Vagina (tissue), 2 donors: ENCODE results near the gene GSC2. TPM values are rescaled to one million over a fixed set of nuclear protein-coding genes. Genes with fewer than 3 reads are reported as not detected.
A peak's percentile ranks its signal among the peaks of the same experiment; 100 is the strongest.

Experiments
- DNase-seq, 2 donors: peaks; one replicate each; pipeline ENCODE4 v3.0.0-alpha.2; 2017; ENCODE audit errors: extremely low spot score in 2 of 2
- H3K27ac ChIP-seq: fragments of 200-600 bp; sonication (generic); one replicate; pipeline ENCODE4 v1.5.1; 2019
- H3K27me3 ChIP-seq: fragments of 200-600 bp; sonication (generic); one replicate; pipeline ENCODE4 v1.5.1; 2019
- H3K36me3 ChIP-seq, 2 donors: fragments of 200-600 bp; sonication (generic); one replicate each; pipeline ENCODE4 v1.5.1; 2017 to 2019
- H3K4me1 ChIP-seq: fragments of 200-600 bp; sonication (generic); one replicate; pipeline ENCODE4 v1.5.1; 2019
- H3K4me3 ChIP-seq, 2 donors: fragments of 200-600 bp; sonication (generic); 1 replicate in 1 of 2; 2 replicates in 1 of 2; pipeline ENCODE4 v1.5.1; 2016 to 2019
- H3K9me3 ChIP-seq: fragments of 200-600 bp; sonication (generic); one replicate; pipeline ENCODE4 v1.5.1; 2019
- POLR2A ChIP-seq, 2 donors: fragments of 450-650 bp; IDR thresholded peaks; one replicate each; pipeline ENCODE4 v1.6.1; 2017; ENCODE audit warnings: antibody characterized with exemption in 2 of 2, mild to moderate bottlenecking in 2 of 2, moderate library complexity in 2 of 2
- POLR2AphosphoS5 ChIP-seq, 2 donors: sonication (generic); formaldehyde crosslinking; IDR thresholded peaks; one replicate each; pipeline ENCODE4 v1.9.0; 2017; ENCODE audit warnings: antibody characterized with exemption in 2 of 2, mild to moderate bottlenecking in 2 of 2, low read depth in 1 of 2; ENCODE audit not compliant: insufficient read depth in 1 of 2
- intact Hi-C: fragments of 100-400 bp; cut with DNase I; formaldehyde crosslinking; loops from one replicate; pipeline ENCODE4 v1.15.1; 2023
- total RNA-seq: library from RNA; depleted of rRNA; stranded (reverse); fragments of >200 nt; gene quantifications from one replicate; pipeline ENCODE4 v1.2.3, GENCODE V29; 2016
- TF ChIP-seq, protein P1 (sequence below), 3 experiments: fragments of 450-650 bp in 2 of 3; fragments of 200-600 bp in 1 of 3; sonication (generic) in 1 of 3; IDR thresholded peaks; one replicate each; pipeline ENCODE4 v1.5.1; 2017 to 2019; ENCODE audit warnings: antibody characterized with exemption in 3 of 3, mild to moderate bottlenecking in 2 of 3, moderate library complexity in 2 of 3

GSC2 gene
- total RNA-seq, 1 donor from 2014 or later = not detected

DNA sequence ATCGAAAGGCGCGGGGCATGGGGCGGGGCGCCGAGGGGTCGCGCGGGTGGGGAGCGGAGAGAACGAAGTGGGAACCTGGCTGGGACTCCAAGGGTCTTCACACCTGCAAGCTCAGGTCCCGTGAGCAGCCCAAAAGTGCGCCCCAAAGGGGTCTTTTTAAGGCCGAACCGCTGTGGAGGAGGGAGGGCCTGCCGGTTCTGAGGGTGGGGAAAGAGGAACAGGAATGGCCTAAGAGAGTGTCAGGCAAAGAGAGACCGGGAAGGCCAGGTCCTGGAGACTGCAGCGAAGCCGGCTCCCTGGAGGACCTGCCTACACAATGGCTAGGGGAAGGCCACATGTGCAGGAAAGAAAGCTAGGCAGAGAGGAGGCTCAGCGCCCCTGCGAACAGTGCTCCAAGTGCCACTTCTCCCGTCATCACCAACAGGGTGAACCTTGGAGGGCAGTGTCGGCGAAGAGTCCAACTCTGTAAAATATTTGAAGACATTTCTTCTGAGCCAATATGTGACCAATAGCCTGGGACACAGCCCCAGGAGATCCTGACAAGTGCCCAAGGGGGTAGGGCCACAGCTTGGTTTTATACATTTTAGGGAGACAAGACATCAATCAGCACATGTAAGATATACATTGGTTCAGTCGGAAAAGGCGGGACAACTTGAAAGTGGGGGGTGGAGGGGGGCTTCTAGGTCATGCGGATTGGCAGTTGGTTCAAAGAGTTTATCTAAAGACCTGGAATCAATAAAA, 27.2 kb downstream of the GSC2 start:
- Histone ChIP-seq H3K27ac (peak overlapping the region; percentile 61), H3K4me1 (peaks cover 56% of the 10 kb centered on the region), H3K9me3 (no peaks in the 10 kb centered on the region), H3K27me3 (no peaks in the 10 kb centered on the region), H3K4me3 (peak overlapping the region; percentile 99 to 100), H3K36me3 (no peaks in the 10 kb centered on the region)
- intact Hi-C loops = no loop called here
- DNase-seq = peak in 1 of 2 donors; percentile 97
- TF ChIP-seq POLR2A (IDR thresholded peaks at IDR 0.05) = no peak
- no peak for TF ChIP-seq POLR2AphosphoS5 (IDR thresholded peaks at IDR 0.05; ENCODE audit: insufficient read depth in 1 of 2, low read depth in 1 of 2)
- TF ChIP-seq, protein P1, sequence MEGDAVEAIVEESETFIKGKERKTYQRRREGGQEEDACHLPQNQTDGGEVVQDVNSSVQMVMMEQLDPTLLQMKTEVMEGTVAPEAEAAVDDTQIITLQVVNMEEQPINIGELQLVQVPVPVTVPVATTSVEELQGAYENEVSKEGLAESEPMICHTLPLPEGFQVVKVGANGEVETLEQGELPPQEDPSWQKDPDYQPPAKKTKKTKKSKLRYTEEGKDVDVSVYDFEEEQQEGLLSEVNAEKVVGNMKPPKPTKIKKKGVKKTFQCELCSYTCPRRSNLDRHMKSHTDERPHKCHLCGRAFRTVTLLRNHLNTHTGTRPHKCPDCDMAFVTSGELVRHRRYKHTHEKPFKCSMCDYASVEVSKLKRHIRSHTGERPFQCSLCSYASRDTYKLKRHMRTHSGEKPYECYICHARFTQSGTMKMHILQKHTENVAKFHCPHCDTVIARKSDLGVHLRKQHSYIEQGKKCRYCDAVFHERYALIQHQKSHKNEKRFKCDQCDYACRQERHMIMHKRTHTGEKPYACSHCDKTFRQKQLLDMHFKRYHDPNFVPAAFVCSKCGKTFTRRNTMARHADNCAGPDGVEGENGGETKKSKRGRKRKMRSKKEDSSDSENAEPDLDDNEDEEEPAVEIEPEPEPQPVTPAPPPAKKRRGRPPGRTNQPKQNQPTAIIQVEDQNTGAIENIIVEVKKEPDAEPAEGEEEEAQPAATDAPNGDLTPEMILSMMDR (IDR thresholded peaks at IDR 0.05) = no peak

DNA sequence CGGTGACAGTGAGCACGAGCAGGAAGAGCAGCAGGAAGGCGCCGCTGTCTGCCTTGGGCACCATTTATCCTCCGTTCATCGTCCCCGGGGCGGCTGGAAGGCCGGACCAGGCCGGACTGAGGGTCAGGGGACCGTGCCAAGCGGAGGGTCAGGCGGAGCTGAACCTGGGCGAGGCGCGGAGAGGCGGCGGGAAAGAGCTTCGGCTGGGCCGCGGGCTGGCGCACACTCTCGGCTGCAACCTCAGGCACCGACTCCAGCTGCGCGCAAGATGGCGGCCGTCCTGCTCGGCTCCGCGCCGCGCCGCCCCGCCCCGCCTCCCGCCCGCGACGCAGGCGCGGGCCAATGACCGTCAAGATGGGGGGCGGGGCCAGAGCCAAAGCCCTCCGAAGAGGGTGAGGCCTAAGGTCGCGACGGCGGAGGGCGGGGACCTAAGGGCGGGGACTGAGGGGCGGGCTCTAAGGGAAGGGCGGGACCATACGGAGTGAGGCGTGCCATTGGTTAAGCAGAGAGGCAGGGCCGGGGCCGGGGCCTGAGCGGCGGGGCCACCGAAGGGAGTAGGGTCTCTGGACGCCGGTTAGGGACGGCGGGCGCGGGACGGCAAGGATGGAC, 27.8 kb downstream of the GSC2 start, which contains the start of gene DGCR2:
TSS of gene DGCR2 (minus strand) at position 270 of the 609 bp plus-strand sequence. CDS start at position 64, 206 bp downstream.
- peaks cover 58% of the 10 kb centered on the region for H3K4me1 ChIP-seq
- no peak for DNase-seq
- intact Hi-C loops = no loop called here

DNA sequence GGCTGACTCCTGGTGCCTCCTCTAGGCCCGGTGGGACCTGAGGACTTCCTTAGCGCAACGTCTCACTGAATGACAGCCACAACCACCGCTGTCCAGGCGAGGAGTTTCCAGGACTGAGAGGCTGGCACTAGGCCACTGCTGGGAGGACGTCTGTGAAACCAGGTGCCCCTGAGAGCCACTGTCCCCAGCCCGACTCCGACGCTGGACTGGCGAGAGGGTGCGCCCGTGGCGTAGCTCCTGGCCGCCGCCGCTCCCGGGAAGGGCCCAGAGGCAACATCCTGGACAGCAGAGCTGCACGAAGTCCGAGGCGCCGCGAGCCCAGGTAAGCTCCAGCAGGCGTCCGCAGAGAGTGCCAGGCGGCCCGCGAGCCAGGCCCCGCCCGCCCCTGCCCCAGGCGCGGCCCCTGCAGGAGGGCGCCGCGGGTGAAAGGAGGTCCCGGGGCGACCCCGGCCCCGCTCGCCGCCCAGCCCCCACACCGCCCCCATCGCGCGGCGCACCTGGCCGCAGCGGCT, 28.4 kb downstream of the GSC2 start:
- H3K4me3 ChIP-seq = peak overlapping the region; percentile 99 to 100
- H3K27me3 ChIP-seq = no peaks in the 10 kb centered on the region
- no peaks in the 10 kb centered on the region for H3K36me3 ChIP-seq
- no peaks in the 10 kb centered on the region for H3K9me3 ChIP-seq
- DNase-seq = no peak
- intact Hi-C loops = no loop called here
- H3K27ac ChIP-seq = peak overlapping the region; percentile 95
- TF ChIP-seq, protein P1 (IDR thresholded peaks at IDR 0.05) = no peak
- TF ChIP-seq POLR2A (IDR thresholded peaks at IDR 0.05) (no peak), POLR2AphosphoS5 (IDR thresholded peaks at IDR 0.05; ENCODE audit: insufficient read depth in 1 of 2, low read depth in 1 of 2) (no peak)
- peaks cover 58% of the 10 kb centered on the region for H3K4me1 ChIP-seq

More for the DNA sequence above, 27.8 kb downstream of the GSC2 start, which contains the start of gene DGCR2:
- Histone ChIP-seq H3K27ac (peak within 1 kb of the TSS; percentile 95), H3K4me3 (peak within 1 kb of the TSS; percentile 99 to 100), H3K9me3 (no peaks in the 10 kb centered on the region), H3K27me3 (no peaks in the 10 kb centered on the region), H3K36me3 (no peaks in the 10 kb centered on the region)
- TF ChIP-seq POLR2A (IDR thresholded peaks at IDR 0.05) = peak in 1 of 2 donors; percentile 72
- TF ChIP-seq POLR2AphosphoS5 (IDR thresholded peaks at IDR 0.05; ENCODE audit: insufficient read depth in 1 of 2, low read depth in 1 of 2) = peak in 1 of 2 donors; percentile 75
- TF ChIP-seq, protein P1 (IDR thresholded peaks at IDR 0.05) = no peak

DNA sequence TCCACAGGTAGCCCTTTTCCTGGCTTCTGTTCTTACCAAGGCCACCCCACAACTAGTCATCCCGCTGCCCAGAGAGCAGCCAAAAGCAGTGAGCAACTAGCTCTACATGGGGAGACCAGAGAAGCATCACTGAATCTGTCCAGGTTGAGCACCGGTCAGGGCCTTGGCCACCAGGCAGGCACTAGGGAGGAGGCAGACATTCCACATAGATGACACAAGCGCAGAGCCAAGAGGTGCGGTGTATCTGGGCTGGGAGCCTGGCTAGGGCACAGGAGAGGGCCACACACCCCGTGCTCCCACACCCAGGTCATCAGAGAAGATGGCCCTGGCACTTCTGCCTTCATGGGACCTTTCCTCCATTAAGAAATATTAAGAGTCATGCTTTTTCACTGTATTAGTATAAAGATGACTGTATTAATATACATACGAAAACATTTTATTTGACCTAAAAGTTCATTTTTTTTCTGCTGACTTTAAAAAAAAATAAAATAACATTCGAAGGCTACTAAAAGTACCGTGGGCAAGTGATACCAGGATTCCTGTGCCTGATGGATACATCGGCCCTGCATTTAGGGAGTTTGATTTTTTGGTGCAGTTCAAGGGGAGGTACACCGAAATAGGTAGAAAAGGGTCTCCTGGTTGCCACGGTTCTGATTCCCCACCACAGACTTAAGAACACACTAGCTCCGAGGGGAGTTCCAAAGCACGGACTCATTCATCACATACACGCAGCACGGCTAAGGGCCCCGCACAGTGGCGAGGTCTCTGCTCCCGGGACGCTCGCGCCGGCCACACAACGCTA, 29.1 kb downstream of the GSC2 start:
- peak overlapping the region; percentile 95 for H3K27ac ChIP-seq
- H3K27me3 ChIP-seq = no peaks in the 10 kb centered on the region
- intact Hi-C loops = no loop called here
- no peak for DNase-seq
- H3K4me1 ChIP-seq = peaks cover 63% of the 10 kb centered on the region
- peak overlapping the region; percentile 99 to 100 for H3K4me3 ChIP-seq
- no peaks in the 10 kb centered on the region for H3K36me3 ChIP-seq
- peak in 1 of 2 donors; percentile 11 for TF ChIP-seq POLR2AphosphoS5 (IDR thresholded peaks at IDR 0.05; ENCODE audit: insufficient read depth in 1 of 2, low read depth in 1 of 2)
- TF ChIP-seq POLR2A (IDR thresholded peaks at IDR 0.05) = no peak
- H3K9me3 ChIP-seq = no peaks in the 10 kb centered on the region

DNA sequence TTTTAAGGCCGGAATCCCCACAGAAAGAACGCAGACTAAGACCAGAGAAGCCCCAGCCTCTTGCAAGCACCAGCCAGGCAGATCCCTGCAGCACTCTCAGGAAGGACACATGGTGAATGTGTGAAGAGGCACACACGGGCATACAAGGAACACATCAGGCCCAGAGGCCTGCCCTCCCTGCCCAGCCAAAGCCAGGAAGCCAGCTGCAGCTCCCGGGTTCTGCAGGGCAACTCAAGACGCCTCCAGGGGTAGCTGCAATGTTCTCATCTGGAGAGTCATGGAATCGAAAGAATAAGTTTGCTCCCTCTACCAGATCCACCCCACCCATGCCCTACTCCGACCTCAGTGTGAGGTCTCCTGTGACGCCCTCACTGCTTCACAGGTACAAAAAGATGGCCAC, 30.1 kb downstream of the GSC2 start:
- intact Hi-C loops = no loop called here
- peaks cover 74% of the 10 kb centered on the region for H3K4me1 ChIP-seq
- H3K9me3 ChIP-seq = no peaks in the 10 kb centered on the region

More for the DNA sequence above, 30.1 kb downstream of the GSC2 start:
- Histone ChIP-seq H3K27ac (peak overlapping the region; percentile 13), H3K27me3 (no peaks in the 10 kb centered on the region), H3K4me3 (no peak overlapping the region), H3K36me3 (no peaks in the 10 kb centered on the region)
- no peak for TF ChIP-seq POLR2AphosphoS5 (IDR thresholded peaks at IDR 0.05; ENCODE audit: insufficient read depth in 1 of 2, low read depth in 1 of 2)
- TF ChIP-seq, protein P1 (IDR thresholded peaks at IDR 0.05) = no peak
- TF ChIP-seq POLR2A (IDR thresholded peaks at IDR 0.05) = no peak
- DNase-seq = no peak
